Stromal cell of bone marrow (primary cell): ENCODE data around the gene MKRN1.
"Not testable (repeated sequence)": the region's sequence is repeated elsewhere in the genome, so short reads cannot be mapped to it uniquely, and the experiment has no call there.

Source experiments
- DNase-seq: peaks from one replicate; pipeline ENCODE4 v3.0.0-alpha.2; 2012; ENCODE audit warnings: low read depth

Gene MKRN1

GRCh38 chr7:140479062-140479738 is at the start of gene MKRN1:
TSS of gene MKRN1 (minus strand) at chr7:140479505. CDS start at chr7:140479344, 161 bp downstream.
- peak; percentile 84 for DNase-seq

- DNase-seq: no peak
Measured at GRCh38 chr7:140526787-140527664, 47.7 kb upstream of the MKRN1 start.

- no peak for DNase-seq
Measured at GRCh38 chr7:140526214-140526613, 46.9 kb upstream of the MKRN1 start.

GRCh38 chr7:140525743-140526142 is 46.4 kb upstream of the MKRN1 start:
- no peak for DNase-seq

- no peak for DNase-seq
Measured at GRCh38 chr7:140521421-140521820, 42.1 kb upstream of the MKRN1 start.

- DNase-seq: no peak
Measured at GRCh38 chr7:140519007-140519399, 39.7 kb upstream of the MKRN1 start.

GRCh38 chr7:140518370-140519006 is 39.2 kb upstream of the MKRN1 start:
- DNase-seq: no peak

- DNase-seq: peak; percentile 80
Measured at GRCh38 chr7:140517546-140518369, 38.5 kb upstream of the MKRN1 start.

GRCh38 chr7:140512317-140513000 is 33.2 kb upstream of the MKRN1 start:
- no peak for DNase-seq

GRCh38 chr7:140509789-140510188 is 30.5 kb upstream of the MKRN1 start:
- DNase-seq: no peak

GRCh38 chr7:140507556-140507955 is 28.3 kb upstream of the MKRN1 start:
- DNase-seq: not testable (repeated sequence)

GRCh38 chr7:140506788-140507464 is 27.6 kb upstream of the MKRN1 start:
- DNase-seq: peak; percentile 46

- no peak for DNase-seq
Measured at GRCh38 chr7:140501966-140502365, 22.7 kb upstream of the MKRN1 start.

GRCh38 chr7:140497807-140498206 is 18.5 kb upstream of the MKRN1 start:
- DNase-seq: not testable (repeated sequence)

GRCh38 chr7:140497241-140497769 is 18.0 kb upstream of the MKRN1 start:
- DNase-seq: no peak

- DNase-seq: no peak
Measured at GRCh38 chr7:140495514-140496097, 16.3 kb upstream of the MKRN1 start.

GRCh38 chr7:140494867-140495266 is 15.6 kb upstream of the MKRN1 start:
- DNase-seq: no peak

- no peak for DNase-seq
Measured at GRCh38 chr7:140489026-140489359, 9.7 kb upstream of the MKRN1 start.

GRCh38 chr7:140485500-140486265 is 6.4 kb upstream of the MKRN1 start:
- DNase-seq: no peak
